ENCODE results near the gene PICALM.

Gene PICALM

DNA sequence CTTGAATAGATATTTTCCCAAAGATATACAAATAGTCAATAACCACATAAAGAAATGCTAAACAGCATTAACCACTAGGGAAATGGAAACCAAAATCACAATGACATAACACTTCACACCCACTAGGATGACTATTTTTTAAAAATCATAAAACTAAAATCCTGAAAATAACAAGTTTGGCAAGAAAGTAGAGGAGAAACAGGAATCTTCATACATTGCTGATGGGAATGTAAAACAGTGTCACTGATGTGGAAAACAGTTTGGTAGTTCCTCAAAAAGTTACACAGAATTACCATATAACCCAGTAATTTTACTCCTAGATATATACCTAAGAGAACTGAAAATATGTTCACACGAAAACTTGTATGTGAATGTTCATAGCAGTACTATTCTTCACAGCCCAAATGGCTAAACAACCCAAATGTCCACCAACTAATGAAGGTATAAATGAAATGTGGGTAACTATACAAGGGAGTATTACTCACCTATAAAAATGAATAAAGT, 12.5 kb downstream of the PICALM start:
- Histone ChIP-seq H3K9me3 (no peaks in the 10 kb centered on the region), H3K27ac (peak overlapping the region; percentile 64), H3K27me3 (no peaks in the 10 kb centered on the region), H3K4me1 (ENCODE audit: control insufficient read depth in 1 of 2, insufficient read depth in 1 of 2, low read depth in 1 of 2, low read length in 1 of 2) (peaks cover 89 to 99% of the 10 kb centered on the region in 2 experiments), H3K4me3 (ENCODE audit: low read depth in 1 of 2, low read length in 1 of 2) (no peak overlapping the region), H3K36me3 (no peaks in the 10 kb centered on the region)
- TF ChIP-seq, protein P1, sequence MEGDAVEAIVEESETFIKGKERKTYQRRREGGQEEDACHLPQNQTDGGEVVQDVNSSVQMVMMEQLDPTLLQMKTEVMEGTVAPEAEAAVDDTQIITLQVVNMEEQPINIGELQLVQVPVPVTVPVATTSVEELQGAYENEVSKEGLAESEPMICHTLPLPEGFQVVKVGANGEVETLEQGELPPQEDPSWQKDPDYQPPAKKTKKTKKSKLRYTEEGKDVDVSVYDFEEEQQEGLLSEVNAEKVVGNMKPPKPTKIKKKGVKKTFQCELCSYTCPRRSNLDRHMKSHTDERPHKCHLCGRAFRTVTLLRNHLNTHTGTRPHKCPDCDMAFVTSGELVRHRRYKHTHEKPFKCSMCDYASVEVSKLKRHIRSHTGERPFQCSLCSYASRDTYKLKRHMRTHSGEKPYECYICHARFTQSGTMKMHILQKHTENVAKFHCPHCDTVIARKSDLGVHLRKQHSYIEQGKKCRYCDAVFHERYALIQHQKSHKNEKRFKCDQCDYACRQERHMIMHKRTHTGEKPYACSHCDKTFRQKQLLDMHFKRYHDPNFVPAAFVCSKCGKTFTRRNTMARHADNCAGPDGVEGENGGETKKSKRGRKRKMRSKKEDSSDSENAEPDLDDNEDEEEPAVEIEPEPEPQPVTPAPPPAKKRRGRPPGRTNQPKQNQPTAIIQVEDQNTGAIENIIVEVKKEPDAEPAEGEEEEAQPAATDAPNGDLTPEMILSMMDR (IDR thresholded peaks at IDR 0.05) = no peak

DNA sequence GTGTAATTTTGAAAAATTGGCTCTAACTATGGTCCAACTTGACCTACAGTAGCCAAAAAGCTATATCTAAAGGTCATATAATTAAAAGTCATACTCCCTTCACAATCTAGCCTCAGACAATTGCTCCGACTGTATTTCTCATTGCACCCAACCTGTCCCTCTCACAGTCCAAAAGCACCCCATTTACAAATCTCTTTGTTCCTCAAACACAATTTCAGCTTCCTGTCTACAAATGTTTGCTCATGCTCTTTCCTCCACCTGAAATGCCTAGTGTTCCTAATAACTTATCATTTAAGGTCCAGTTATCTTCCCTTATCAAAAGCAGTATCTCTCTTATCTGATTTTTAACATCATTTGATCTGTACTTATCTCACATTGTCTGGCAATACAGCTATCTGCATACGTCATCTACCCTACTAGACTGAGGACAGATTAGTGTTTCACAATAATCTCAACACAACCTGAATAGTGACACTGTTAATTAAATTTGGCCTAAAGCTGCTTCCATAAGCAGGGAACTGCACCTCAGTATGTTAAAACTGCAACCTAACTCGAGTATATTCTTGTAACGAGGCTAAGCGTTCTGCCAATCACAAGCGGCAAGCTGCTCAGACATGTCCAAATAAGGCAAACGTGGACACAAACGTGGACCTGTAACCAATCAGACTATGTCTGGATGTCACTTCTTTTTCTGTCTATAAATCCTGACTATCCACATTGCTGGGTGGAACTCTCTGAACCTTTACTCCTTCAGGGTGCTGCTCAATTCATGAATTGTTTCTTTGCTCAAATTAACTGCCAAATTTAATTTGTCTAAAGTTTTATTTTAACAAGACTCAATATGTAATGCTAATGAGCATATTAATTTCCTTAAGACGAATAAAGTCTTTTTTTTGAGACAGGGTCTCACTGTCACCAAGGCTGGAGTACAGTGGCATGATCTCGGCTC, 15.9 kb downstream of the PICALM start:
- no peaks in the 10 kb centered on the region for H3K9me3 ChIP-seq
- H3K27ac ChIP-seq = peak overlapping the region; percentile 78
- H3K27me3 ChIP-seq = no peaks in the 10 kb centered on the region
- no peaks in the 10 kb centered on the region for H3K36me3 ChIP-seq
- H3K4me3 ChIP-seq (ENCODE audit: low read depth in 1 of 2, low read length in 1 of 2) = peak overlapping the region; percentile 9 to 37
- TF ChIP-seq, protein P1 (IDR thresholded peaks at IDR 0.05) = no peak
- peaks cover 91 to 99% of the 10 kb centered on the region in 2 experiments for H3K4me1 ChIP-seq (ENCODE audit: control insufficient read depth in 1 of 2, insufficient read depth in 1 of 2, low read depth in 1 of 2, low read length in 1 of 2)

GRCh38 chr11:86050196-86050709, 18.6 kb downstream of the PICALM start:
- TF ChIP-seq, protein P1 (IDR thresholded peaks at IDR 0.05) = no peak
- no peak overlapping the region for H3K4me3 ChIP-seq (ENCODE audit: low read depth in 1 of 2, low read length in 1 of 2)
- H3K27ac ChIP-seq = peak overlapping the region; percentile 78
- no peaks in the 10 kb centered on the region for H3K9me3 ChIP-seq
- peaks cover 99 to 100% of the 10 kb centered on the region in 2 experiments for H3K4me1 ChIP-seq (ENCODE audit: control insufficient read depth in 1 of 2, insufficient read depth in 1 of 2, low read depth in 1 of 2, low read length in 1 of 2)
- H3K36me3 ChIP-seq = no peaks in the 10 kb centered on the region
- H3K27me3 ChIP-seq = no peaks in the 10 kb centered on the region

GRCh38 chr11:86047275-86047991, 21.5 kb downstream of the PICALM start:
- H3K4me1 ChIP-seq (ENCODE audit: control insufficient read depth in 1 of 2, insufficient read depth in 1 of 2, low read depth in 1 of 2, low read length in 1 of 2) = peaks cover 99 to 100% of the 10 kb centered on the region in 2 experiments
- no peaks in the 10 kb centered on the region for H3K9me3 ChIP-seq
- peak overlapping the region; percentile 19 to 40 for H3K4me3 ChIP-seq (ENCODE audit: low read depth in 1 of 2, low read length in 1 of 2)
- peak overlapping the region; percentile 77 for H3K27ac ChIP-seq
- TF ChIP-seq, protein P1 (IDR thresholded peaks at IDR 0.05) = no peak
- H3K36me3 ChIP-seq = peaks cover 7% of the 10 kb centered on the region
- no peaks in the 10 kb centered on the region for H3K27me3 ChIP-seq

- Histone ChIP-seq H3K4me3 (ENCODE audit: low read depth in 1 of 2, low read length in 1 of 2) (peak overlapping the region in 1 of 2 experiments; percentile 40), H3K4me1 (ENCODE audit: control insufficient read depth in 1 of 2, insufficient read depth in 1 of 2, low read depth in 1 of 2, low read length in 1 of 2) (peaks cover 98 to 100% of the 10 kb centered on the region in 2 experiments), H3K36me3 (peaks cover 7% of the 10 kb centered on the region), H3K27me3 (no peaks in the 10 kb centered on the region), H3K27ac (peak overlapping the region; percentile 77), H3K9me3 (no peaks in the 10 kb centered on the region)
- TF ChIP-seq, protein P1 (IDR thresholded peaks at IDR 0.05) = no peak
These were observed 22.8 kb downstream of the PICALM start for GRCh38 chr11:86046116-86046515.

Data from neutrophil (primary cell).